K562 (cell line): ENCODE results near the gene CHERP. TPM values are rescaled to one million over a fixed set of nuclear protein-coding genes. Genes with fewer than 3 reads are reported as not detected.
A peak's percentile ranks its signal among the peaks of the same experiment; 100 is the strongest.

Experiments used
- CHAMP1 ChIP-seq: fragments of 450-650 bp; IDR thresholded peaks from 2 replicates; pipeline ENCODE4 v1.6.1; 2016; ENCODE audit warnings: mild to moderate bottlenecking
- CREB5 ChIP-seq: fragments of 250-450 bp; sonication (Bioruptor Pico); IDR thresholded peaks from 2 replicates; pipeline ENCODE4 v1.5.0; 2020; ENCODE audit warnings: mild to moderate bottlenecking
- DDX20 ChIP-seq: fragments of 450-650 bp; IDR thresholded peaks from 2 replicates; pipeline ENCODE4 v1.6.1; 2016; ENCODE audit warnings: missing genetic modification characterization, low read depth, mild to moderate bottlenecking, missing compliant biosample characterization, moderate library complexity
- ELF2 ChIP-seq: fragments of 250-450 bp; sonication (Bioruptor Pico); IDR thresholded peaks from 2 replicates; pipeline ENCODE4 v1.5.0; 2021; ENCODE audit warnings: mild to moderate bottlenecking
- EP300 ChIP-seq: IDR thresholded peaks from 2 replicates; pipeline ENCODE4 v1.6.1; 2012; ENCODE audit warnings: low read length, improper control_type of control experiment
- FUS ChIP-seq: fragments of 200-400 bp; formaldehyde crosslinking; optimal IDR thresholded peaks from 2 replicates; pipeline ENCODE3; 2017; ENCODE audit warnings: low read depth, low read length
- MCM3 ChIP-seq: fragments of 450-650 bp; IDR thresholded peaks from 2 replicates; pipeline ENCODE4 v1.6.1; 2016
- MYC ChIP-seq, 2 experiments: fragments of 250-450 bp in 1 of 2; sonication (Bioruptor Pico) in 1 of 2; IDR thresholded peaks; 2 replicates each; pipeline versions ENCODE4 v1.5.1 to v1.6.1; 2012 to 2021; ENCODE audit warnings: low read depth in 2 of 2, borderline replicate concordance in 1 of 2, improper control_type of control experiment in 1 of 2, low read length in 1 of 2, mild to moderate bottlenecking in 1 of 2, moderate library complexity in 1 of 2
- MYNN ChIP-seq, 2 experiments: sonication (generic); formaldehyde crosslinking in 1 of 2; IDR thresholded peaks; 2 replicates each; pipeline versions ENCODE4 v1.5.0 to v1.6.1; 2016 to 2020; ENCODE audit warnings: antibody characterized with exemption in 1 of 2, missing genetic modification reagents in 1 of 2
- NCOA1 ChIP-seq: fragments of 450-650 bp; IDR thresholded peaks from 2 replicates; pipeline ENCODE4 v1.6.1; 2016; ENCODE audit warnings: low read depth
- NCOA2 ChIP-seq, 2 experiments: fragments of 450-650 bp; IDR thresholded peaks; 2 replicates each; pipeline ENCODE4 v1.6.1; 2018; ENCODE audit warnings: mild to moderate bottlenecking in 2 of 2, moderate library complexity in 1 of 2; ENCODE audit not compliant: partially characterized antibody in 2 of 2
- NFYB ChIP-seq: IDR thresholded peaks from 2 replicates; pipeline ENCODE4 v1.6.1; 2011; ENCODE audit warnings: mild to moderate bottlenecking, moderate library complexity; ENCODE audit not compliant: insufficient read length; ENCODE audit errors: extremely low read depth
- NR1H2 ChIP-seq: sonication (generic); formaldehyde crosslinking; IDR thresholded peaks from 2 replicates; pipeline ENCODE4 v1.4.0; 2020; ENCODE audit warnings: mild to moderate bottlenecking, missing genetic modification reagents
- POLR2A ChIP-seq: fragments of 450-650 bp; conservative IDR thresholded peaks from 2 replicates; pipeline ENCODE4 v1.6.1; 2016
- PREB ChIP-seq: sonication (generic); formaldehyde crosslinking; IDR thresholded peaks from 2 replicates; pipeline ENCODE4 v1.8.1; 2023; ENCODE audit warnings: mild to moderate bottlenecking, missing genetic modification reagents
- RFX1 ChIP-seq: fragments of 450-650 bp; IDR thresholded peaks from 2 replicates; pipeline ENCODE4 v1.6.1; 2016; ENCODE audit warnings: mild to moderate bottlenecking, moderate library complexity
- SP1 ChIP-seq: sonication (generic); formaldehyde crosslinking; IDR thresholded peaks from 2 replicates; pipeline ENCODE4 v1.8.1; 2022; ENCODE audit warnings: mild to moderate bottlenecking, missing genetic modification reagents
- STAT6 ChIP-seq: sonication (generic); formaldehyde crosslinking; IDR thresholded peaks from 2 replicates; pipeline ENCODE4 v1.8.1; 2023; ENCODE audit warnings: mild to moderate bottlenecking, missing genetic modification reagents
- XRCC5 ChIP-seq: fragments of 200-400 bp; formaldehyde crosslinking; IDR thresholded peaks from 2 replicates; pipeline ENCODE4 v1.6.1; 2017; ENCODE audit warnings: low read depth, mild to moderate bottlenecking, low read length
- ZNF277 ChIP-seq: fragments of 250-450 bp; sonication (Bioruptor Pico); IDR thresholded peaks from 2 replicates; pipeline ENCODE4 v1.8.0; 2022; ENCODE audit warnings: inconsistent platforms, mild to moderate bottlenecking, moderate library complexity, borderline replicate concordance
- ZSCAN32 ChIP-seq: fragments of 450-650 bp; formaldehyde crosslinking; IDR thresholded peaks from 2 replicates; pipeline ENCODE4 v1.4.0; 2020; ENCODE audit warnings: mild to moderate bottlenecking, moderate library complexity
- polyA plus RNA-seq, 8 experiments: library from polyadenylated mRNA; depleted of rRNA in 4 of 8; stranded (reverse) in 5 of 8; unstranded in 3 of 8; fragments of >200 nt; fragmentation: Nextera tagmentation in 2 of 8; fragmentation: Illumina TruSeq in 1 of 8; extraction: Ambion mirVana in 2 of 8; extraction: Trizol in 1 of 8; gene quantifications; 2 replicates each; pipeline versions ENCODE4 v1.2.1 to v1.2.3, GENCODE V29; 2011 to 2014; ENCODE audit warnings: inconsistent platforms in 1 of 8, missing spikeins in 1 of 8
- total RNA-seq, 7 experiments: library from RNA; depleted of rRNA in 6 of 7; stranded (reverse); fragments of >200 nt in 6 of 7; fragmentation: Illumina TruSeq in 2 of 7; extraction: Trizol in 2 of 7; gene quantifications; 2 replicates each; pipeline versions ENCODE4 v1.2.1 to v1.2.3, GENCODE V29; 2011 to 2021; ENCODE audit warnings: low replicate concordance in 1 of 7

CHERP gene
- total and polyA plus RNA-seq, 9 of the 15 experiments (the other 6 are each of a cell fraction or from before 2014, with no cell fraction given): 0.60 to 85.1 (median 7.8) TPM

GRCh38 chr19:16571822-16572331, 29.6 kb upstream of the CHERP start (continued):
- TF ChIP-seq ZNF277 (CRISPR knock-in tag) (no peak), EP300 (no peak), NCOA1 (no peak), DDX20 (tag) (no peak), FUS (peak; percentile 55), XRCC5 (no peak), MYNN (IDR thresholded peaks at IDR 0.05) (no peak), MYNN (CRISPR knock-in tag; IDR thresholded peaks at IDR 0.05) (no peak), MCM3 (no peak), PREB (CRISPR knock-in tag) (no peak), NR1H2 (CRISPR knock-in tag) (no peak), NCOA2 (IDR thresholded peaks at IDR 0.05; ENCODE audit: partially characterized antibody in 2 of 2) (no peak), STAT6 (CRISPR knock-in tag) (no peak; the same call in 1 of the 2 replicates), CHAMP1 (no peak), CREB5 (CRISPR knock-in tag) (no peak), POLR2A (no peak), NFYB (no peak), ELF2 (CRISPR knock-in tag) (no peak), SP1 (CRISPR knock-in tag) (no peak), MYC (IDR thresholded peaks at IDR 0.05; ENCODE audit: low read depth, low read length) (0 out of 2 replicates have a peak, but pooled peaks have one; percentile 22), MYC (CRISPR knock-in tag; IDR thresholded peaks at IDR 0.05; ENCODE audit: borderline replicate concordance, low read depth) (no peak), RFX1 (no peak), ZSCAN32 (CRISPR knock-in tag) (no peak)
